Left lobe of liver (tissue), 2 donors: ENCODE data around the gene BTD. TPM values are rescaled to one million over a fixed set of nuclear protein-coding genes. Genes with fewer than 3 reads are reported as not detected.
"Not testable (repeated sequence)": the region's sequence is repeated elsewhere in the genome, so short reads cannot be mapped to it uniquely, and the experiment has no call there.

ENCODE experiments used
- ATAC-seq: fragments of 200-7000 bp; cut with Tn5 transposase; one replicate; pipeline ENCODE4 v1.9.1; 2020; ENCODE audit warnings: mild to moderate bottlenecking, moderate library complexity
- DNase-seq: peaks from one replicate; pipeline ENCODE4 v3.0.0-alpha.2; 2020; ENCODE audit warnings: low spot score
- total RNA-seq: library from RNA; stranded (reverse); gene quantifications from one replicate; pipeline ENCODE4 v1.2.1, GENCODE V29; 2021
- donor health status: DM: no; HTN: no; CAD: no; lungs with moderate emphysema.
- donor health status: DM: no; HTN: yes; CAD: no.

The BTD gene
- total RNA-seq, 1 donor from 2014 or later: 57.4 TPM

DNA sequence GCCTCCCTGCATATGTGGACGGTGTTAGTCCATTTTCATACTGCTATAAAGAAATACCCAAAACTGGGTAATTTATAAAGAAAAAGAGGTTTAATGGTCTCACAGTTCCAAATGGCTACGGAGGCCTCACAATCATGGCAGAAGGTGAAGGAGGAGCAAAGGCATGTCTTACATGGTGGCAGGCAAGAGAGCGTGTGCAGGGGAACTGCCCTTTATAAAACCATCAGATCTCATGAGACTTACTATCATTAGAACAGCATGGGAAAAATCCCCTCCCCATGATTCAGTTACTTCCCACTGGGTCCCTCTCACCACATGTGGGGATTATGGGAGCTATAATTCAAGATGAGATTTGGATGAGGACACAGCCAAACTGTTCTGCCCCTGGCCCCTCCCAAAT is 1.3 kb downstream of the BTD start:
- DNase-seq, ATAC-seq: not testable (repeated sequence)

GRCh38 chr3:15604584-15604983 is 3.0 kb downstream of the BTD start:
- ATAC-seq, DNase-seq: not testable (repeated sequence)

GRCh38 chr3:15606434-15606891 is 4.9 kb downstream of the BTD start:
- ATAC-seq: peak; percentile 46
- peak; percentile 72 for DNase-seq

DNA sequence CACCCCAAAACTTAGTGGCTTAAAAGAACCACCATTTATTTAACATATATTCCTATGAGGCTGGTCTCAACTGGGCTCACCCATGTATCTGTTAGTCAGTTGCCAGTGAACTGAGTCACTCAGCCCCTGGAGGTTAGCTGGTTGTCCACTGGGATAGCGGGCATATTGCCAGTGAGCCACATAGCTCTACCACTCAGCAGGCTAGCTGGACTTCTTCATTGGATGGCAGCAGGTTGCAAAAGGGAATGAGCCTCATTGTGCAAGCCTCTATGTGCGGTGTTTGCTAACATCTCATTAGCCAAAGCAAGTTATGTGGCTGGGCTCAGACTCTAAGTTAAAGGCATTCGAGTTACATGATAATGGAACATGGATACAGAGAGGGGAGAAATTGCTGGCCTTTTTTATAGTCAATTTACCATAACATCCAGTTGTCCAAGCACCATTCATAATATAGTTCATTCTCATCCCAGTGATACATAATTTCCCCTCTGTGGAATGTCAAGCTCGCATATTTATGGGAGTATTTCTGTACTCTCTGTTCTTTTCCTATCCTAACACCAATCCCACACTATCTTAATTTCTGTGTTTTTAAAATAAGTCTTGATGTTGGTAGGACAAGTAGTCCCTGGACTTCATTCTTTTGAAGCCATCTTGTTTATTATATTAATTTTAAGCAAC is 8.7 kb downstream of the BTD start:
- peak; percentile 90 for DNase-seq
- ATAC-seq: peak; percentile 66

DNA sequence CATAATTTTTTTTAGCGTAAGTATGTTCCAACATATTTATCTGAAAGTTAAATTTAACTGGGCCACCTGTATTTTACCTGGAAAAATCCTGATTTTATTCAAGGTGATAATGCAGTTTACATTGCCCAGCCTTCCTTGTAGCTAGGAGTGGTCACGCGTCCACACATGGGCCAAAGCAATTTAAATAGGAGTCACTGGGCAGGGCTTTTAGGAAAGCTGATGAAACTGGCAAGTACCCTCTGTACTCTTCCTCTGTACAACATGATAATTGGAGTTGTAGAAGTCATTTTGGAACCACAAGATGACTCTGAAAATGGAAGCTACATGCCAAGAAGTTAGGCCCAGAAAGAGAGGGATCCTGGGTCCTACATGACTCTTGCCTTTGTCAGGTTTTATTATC is 9.5 kb downstream of the BTD start:
- DNase-seq (no peak), ATAC-seq (no peak)

DNA sequence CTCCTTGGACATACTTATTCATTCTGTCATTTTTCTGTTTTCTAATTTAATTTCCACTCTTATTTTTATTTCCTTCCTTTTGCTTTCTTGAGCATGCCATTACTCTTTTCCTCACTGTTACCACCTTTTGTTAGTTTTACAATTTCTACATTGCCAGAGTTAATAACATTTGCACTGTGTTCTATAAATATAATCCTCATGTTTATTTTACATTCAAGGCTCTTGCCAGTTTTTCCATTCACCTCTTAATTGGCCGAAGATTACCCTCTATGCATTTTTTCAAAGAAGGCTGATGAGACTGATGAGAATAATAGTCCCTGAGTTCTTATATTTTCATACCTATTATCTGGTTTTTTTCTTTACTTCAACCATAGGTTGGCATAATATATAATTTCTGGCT is 10.5 kb downstream of the BTD start:
- DNase-seq (no peak), ATAC-seq (no peak)

DNA sequence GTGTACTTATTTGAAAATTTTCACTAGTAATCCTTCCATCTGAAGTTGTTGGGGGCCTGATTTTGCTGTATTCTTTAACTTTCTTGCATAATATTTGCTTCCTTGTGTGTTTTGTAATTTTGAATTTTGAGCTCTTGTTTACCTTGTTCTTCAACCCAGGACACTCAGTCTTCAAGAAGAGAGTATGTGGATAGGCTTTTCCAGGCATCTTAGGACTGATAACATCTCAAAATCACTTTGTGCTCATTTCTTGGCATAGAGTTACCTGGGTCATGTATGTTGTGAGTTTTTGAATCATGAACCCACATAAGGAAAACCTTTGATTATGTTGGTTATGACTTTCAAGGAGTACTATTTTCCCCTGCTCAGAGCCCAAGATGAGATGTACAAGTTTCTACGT is 13.4 kb downstream of the BTD start:
- DNase-seq (no peak), ATAC-seq (no peak)

GRCh38 chr3:15616053-15616452 is 14.5 kb downstream of the BTD start:
- no peak for DNase-seq
- ATAC-seq: no peak

- DNase-seq, ATAC-seq: not testable (repeated sequence)
These were observed 18.3 kb downstream of the BTD start for GRCh38 chr3:15619659-15620464.

DNA sequence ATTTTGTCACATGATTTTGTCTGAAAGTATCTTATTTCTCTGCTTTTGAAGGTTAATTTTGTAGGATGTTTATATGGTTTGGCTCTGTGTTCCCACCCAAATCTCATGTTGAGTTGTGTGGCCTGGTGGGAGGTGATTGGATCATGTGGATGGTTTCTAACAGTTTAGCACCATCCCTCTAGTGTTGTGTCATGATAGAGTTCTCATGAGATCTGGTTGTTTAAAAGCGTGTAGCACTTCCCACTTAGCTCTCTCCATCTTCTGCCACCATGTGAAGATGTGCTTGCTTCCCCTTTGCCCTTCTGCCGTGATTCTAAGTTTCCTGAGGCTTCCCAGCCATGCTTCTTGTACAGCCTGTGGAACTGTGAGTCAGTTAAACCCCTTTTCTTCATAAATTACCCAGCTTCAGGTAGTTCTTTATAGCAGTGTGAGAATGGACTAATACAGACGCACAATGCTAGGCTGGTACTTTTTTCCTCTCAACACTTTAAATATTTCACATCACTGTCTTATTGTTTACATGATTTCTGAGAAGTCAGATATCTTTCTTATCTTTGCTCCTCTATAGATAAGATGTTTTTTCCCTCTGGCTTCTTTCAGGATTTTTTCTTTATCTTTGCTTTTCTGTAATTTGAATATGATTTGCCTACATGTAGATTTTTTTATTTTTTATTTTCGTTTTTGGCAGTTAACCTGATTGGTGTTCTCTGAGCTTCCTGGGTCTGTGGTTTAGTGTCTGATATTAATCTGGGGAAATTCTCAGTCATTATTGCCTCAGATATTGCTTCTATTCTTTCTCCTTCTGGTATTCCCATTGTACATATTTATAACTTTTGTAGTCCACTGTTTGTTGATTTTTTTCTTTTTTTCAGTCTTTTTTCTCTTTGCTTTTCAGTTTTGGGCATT is 22.2 kb downstream of the BTD start:
- DNase-seq: no peak
- ATAC-seq: no peak

GRCh38 chr3:15628967-15629366 is 27.4 kb downstream of the BTD start:
- ATAC-seq (no peak), DNase-seq (no peak)

DNA sequence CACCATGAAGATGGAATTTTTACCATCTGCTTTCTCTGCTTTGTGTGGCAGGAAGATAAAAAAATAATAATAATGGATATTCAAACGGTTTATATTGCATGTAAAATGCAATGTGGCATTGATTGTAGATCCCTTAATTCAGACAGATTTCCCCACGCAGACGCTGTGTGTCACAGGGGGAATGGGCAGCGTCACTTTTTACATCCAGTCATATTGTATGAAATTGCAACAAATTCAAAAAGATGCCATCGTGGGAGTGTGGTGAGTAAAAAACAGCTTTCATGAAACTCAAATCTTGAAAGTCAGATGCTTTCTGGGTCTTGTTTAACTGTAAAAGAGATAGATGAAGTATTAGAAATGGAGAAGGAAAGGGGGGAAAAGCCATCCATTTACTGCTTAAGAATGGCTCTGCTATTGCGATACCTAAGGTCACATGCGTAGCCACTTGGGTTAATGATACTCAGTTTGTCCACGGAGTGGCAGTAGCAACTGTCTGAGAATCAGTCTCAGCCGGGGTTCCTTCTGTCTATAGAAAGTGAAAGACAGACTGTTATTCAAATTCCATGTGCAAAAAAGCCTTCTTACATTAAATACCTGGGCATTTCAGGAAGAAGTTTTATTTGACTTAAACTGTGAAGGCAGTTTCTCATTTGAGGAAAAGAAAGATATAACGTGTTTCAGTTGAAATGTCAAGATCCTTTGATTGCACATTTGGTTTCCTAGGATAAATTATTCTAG is 28.5 kb downstream of the BTD start:
- peak; percentile 61 for DNase-seq
- ATAC-seq: peak; percentile 92

DNA sequence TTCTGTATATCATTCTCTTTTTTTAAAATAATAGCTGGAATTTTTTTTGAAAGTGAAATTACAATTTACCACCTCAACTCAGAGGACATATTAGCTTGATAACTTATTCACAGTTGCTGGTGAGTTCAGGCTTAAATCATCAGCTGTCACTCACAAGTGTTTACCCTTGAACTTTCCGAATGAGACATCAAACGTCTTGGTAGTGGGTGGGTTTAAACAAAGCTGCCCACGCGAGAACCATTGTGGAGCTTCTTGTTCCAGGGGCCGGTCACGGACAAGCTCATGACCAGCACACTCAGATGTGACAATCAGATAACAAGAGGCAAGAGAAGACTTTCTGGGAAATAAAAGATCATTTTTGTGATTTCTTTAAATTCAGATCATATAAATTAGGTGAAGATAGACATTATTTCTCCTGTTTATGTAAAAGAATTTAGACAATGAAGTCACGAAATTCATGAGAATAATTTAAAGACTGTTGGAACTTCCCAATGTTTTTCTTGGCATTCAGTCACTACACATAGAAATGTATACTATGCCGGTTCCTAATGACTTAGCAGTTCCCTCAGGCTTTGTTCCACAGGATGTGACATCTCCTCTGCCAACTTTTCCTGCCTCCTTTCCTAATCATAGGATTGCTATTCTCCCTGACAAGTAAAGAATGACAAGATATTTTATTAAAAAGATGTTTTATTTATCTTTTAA is 29.3 kb downstream of the BTD start:
- DNase-seq (no peak), ATAC-seq (no peak)

- DNase-seq: no peak
- ATAC-seq: no peak
These were observed 30.1 kb downstream of the BTD start for GRCh38 chr3:15631426-15632211.

- DNase-seq (no peak), ATAC-seq (no peak)
These were observed 30.7 kb downstream of the BTD start for GRCh38 chr3:15632212-15632580.

- DNase-seq (no peak), ATAC-seq (no peak)
These were observed 31.6 kb downstream of the BTD start for GRCh38 chr3:15633159-15633558.

DNA sequence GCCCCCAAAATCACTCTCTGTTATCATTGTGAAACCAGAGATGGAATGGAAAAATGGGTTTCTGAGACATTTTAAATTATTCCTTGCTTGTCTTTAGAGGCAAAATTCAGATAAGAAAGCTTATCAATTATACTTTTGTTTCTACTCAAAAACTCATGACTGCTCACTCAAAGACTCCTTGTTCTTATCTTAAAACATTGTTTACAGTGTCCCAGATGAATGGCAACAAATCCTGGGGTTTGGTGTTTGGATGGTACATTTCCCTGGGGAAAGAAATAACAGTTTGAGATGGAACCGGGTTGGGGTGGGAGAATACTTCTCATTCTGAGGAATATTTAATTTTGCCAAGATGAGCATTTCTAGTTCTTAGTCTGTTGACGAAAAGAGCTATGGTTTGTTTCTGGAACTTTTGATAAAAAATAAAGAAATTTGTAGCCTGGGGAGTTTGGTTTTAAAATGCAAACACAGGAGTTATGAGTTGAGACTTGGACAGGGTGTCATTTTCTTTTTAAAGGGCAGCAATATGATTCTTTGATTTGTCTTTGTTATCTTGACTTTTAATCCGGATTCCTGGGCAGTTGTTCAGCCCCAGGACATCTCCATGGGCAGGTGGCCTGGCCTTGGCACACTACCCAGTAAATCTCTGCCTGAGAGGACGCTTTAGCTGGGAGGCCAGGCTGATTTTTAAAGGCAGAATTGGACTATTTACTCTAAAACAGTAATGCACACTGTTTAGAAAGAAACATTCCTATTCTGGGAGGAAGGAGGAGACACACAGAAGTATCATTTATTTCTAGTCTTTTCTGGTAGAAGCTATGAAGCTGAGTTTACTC is 32.4 kb downstream of the BTD start:
- DNase-seq (peak; percentile 83), ATAC-seq (peak; percentile 84)

DNA sequence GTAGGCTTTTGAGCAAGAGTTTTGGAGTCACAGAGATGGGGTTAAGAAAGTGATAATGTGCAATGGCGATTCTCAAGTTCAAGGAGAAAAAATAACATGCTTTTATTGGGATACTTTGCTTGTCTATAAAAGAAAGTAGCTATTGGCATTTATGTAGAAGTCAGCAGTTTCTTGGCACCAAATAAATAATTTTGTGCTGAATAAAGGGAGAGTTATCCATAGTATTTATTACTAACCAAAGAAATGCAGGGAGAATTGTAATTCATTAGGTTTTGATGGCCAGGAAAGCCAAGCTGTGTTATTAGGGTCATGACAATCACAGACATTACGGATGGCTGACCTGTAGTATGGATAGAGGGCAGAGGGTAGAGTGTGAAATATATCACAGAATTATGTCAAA is 33.1 kb downstream of the BTD start:
- no peak for ATAC-seq
- no peak for DNase-seq
